ENCODE measurements around the gene BCORL1. TPM values are rescaled to one million over a fixed set of nuclear protein-coding genes. Genes with fewer than 3 reads are reported as not detected.

The BCORL1 gene
- total and polyA plus RNA-seq, 2 of the 4 experiments (the other 2 are of a cell fraction) = 0.54 to 1.6 TPM

GRCh38 chrX:129956765-129957164, 25.7 kb upstream of the BCORL1 start:
- POLR2A ChIA-PET (ENCODE audit: unreplicated experiment) = no interaction called here
- BruUV-seq (replicated peaks) = no TSS peak
- no peak overlapping the region for H3K4me3 ChIP-seq (ENCODE audit: insufficient read depth, low read depth, low read length)

More at GRCh38 chrX:129956765-129957164, 25.7 kb upstream of the BCORL1 start:
- no peaks in the 10 kb centered on the region for H3K36me3 ChIP-seq (ENCODE audit: control insufficient read depth, insufficient read depth, low read length)
- H2BK5ac ChIP-seq (ENCODE audit: low read depth, low read length, poor library complexity, severe bottlenecking) = no peak overlapping the region
- H4K5ac ChIP-seq (ENCODE audit: low read depth, low read length) = no peak overlapping the region
- no peak overlapping the region for H3K9ac ChIP-seq (ENCODE audit: low read depth, low read length)
- H4K91ac ChIP-seq (ENCODE audit: insufficient read depth, low read depth, low read length) = no peak overlapping the region
- H3K27me3 ChIP-seq (ENCODE audit: control insufficient read depth, insufficient read depth, low read length) = peaks cover 7% of the 10 kb centered on the region
- H3K23ac ChIP-seq (ENCODE audit: low read depth, low read length) = no peak overlapping the region
- no peak overlapping the region for H2BK20ac ChIP-seq (ENCODE audit: low read depth, low read length)
- no peak overlapping the region for H3K14ac ChIP-seq (replicated peaks; ENCODE audit: low read depth, low read length)
- H3K79me1 ChIP-seq (ENCODE audit: low read depth in 1 of 2, low read length in 2 of 2) = no peaks in the 10 kb centered on the region
- H2AK5ac ChIP-seq (ENCODE audit: low read depth, low read length) = no peak overlapping the region
- peak overlapping the region; percentile 91 for H2AFZ ChIP-seq (replicated peaks; ENCODE audit: low read length, poor library complexity)
- H4K8ac ChIP-seq (ENCODE audit: low read depth in 2 of 2, low read length in 2 of 2) = peak overlapping the region in 1 of 2 experiments; percentile 39; a peak in 1 of 4 replicates
- no peaks in the 10 kb centered on the region for H4K20me1 ChIP-seq (ENCODE audit: insufficient read depth, low read length)
- no peak overlapping the region for H3K27ac ChIP-seq (ENCODE audit: insufficient read depth, low read length)
- no peaks in the 10 kb centered on the region for H3K9me3 ChIP-seq (ENCODE audit: control insufficient read depth, insufficient read depth, low read length)
- peaks cover 6% of the 10 kb centered on the region; the same call in 1 of the 2 replicates for H3K4me1 ChIP-seq (ENCODE audit: control insufficient read depth, insufficient read depth, low read length)
- H3K18ac ChIP-seq (ENCODE audit: low read depth, low read length) = no peak overlapping the region
- no peak overlapping the region for H3K4ac ChIP-seq (ENCODE audit: low read depth, low read length)
- no peak overlapping the region for H2BK15ac ChIP-seq (ENCODE audit: low read depth, low read length)
- no peak for DNase-seq
- H3K56ac ChIP-seq (ENCODE audit: extremely low read depth, insufficient read depth, low read length) = no peak overlapping the region
- H3K9me1 ChIP-seq (ENCODE audit: insufficient read depth, low read length) = no peaks in the 10 kb centered on the region
- TF ChIP-seq BHLHE40 (IDR thresholded peaks at IDR 0.05; ENCODE audit: low read depth, low read length) (no peak), CHD1 (IDR thresholded peaks at IDR 0.05; ENCODE audit: low read depth, low read length) (no peak), MXI1 (IDR thresholded peaks at IDR 0.05; ENCODE audit: borderline replicate concordance, low read depth, low read length) (no peak), MAZ (IDR thresholded peaks at IDR 0.05; ENCODE audit: borderline replicate concordance, low read depth, low read length) (no peak)
- H3K4me2 ChIP-seq (ENCODE audit: low read depth, low read length) = no peak overlapping the region
- intact Hi-C loops (cut with micrococcal nuclease) (no loop called here), dilution Hi-C loops (cut with HindIII; ENCODE audit: low sequenced_read_pairs, unreplicated experiment) (no loop called here), in situ Hi-C loops (cut with MboI; ENCODE audit: low sequenced_read_pairs) (no loop called here)
- H2AK9ac ChIP-seq (replicated peaks; ENCODE audit: low read depth, low read length, poor library complexity) = no peak overlapping the region
- no peak overlapping the region for H2BK120ac ChIP-seq (ENCODE audit: low read depth, low read length)
- ATAC-seq (ENCODE audit: low read depth) = no peak
- WGBS, 2 experiments (ENCODE audit: extremely low coverage in 2 of 2, insufficient read length in 1 of 2) = no CpG with 5 or more reads among the region's 20 CpGs
- CTCF ChIA-PET = no interaction called here

All from IMR-90 (cell line).